ENCODE results near the gene STOX2.

Gene STOX2

GRCh38 chr4:184061582-184061981 lies 156.5 kb downstream of the STOX2 start:
- TF ChIP-seq GATA3 (IDR thresholded peaks at IDR 0.05; ENCODE audit: low read depth, low read length), result no peak
- TF ChIP-seq GATA2 (IDR thresholded peaks at IDR 0.05; ENCODE audit: low read depth, low read length), result no peak

- TF ChIP-seq GATA2 (IDR thresholded peaks at IDR 0.05; ENCODE audit: low read depth, low read length) (no peak), GATA3 (IDR thresholded peaks at IDR 0.05; ENCODE audit: low read depth, low read length) (no peak)
Observed at GRCh38 chr4:184062769-184063168, 157.7 kb downstream of the STOX2 start.

DNA sequence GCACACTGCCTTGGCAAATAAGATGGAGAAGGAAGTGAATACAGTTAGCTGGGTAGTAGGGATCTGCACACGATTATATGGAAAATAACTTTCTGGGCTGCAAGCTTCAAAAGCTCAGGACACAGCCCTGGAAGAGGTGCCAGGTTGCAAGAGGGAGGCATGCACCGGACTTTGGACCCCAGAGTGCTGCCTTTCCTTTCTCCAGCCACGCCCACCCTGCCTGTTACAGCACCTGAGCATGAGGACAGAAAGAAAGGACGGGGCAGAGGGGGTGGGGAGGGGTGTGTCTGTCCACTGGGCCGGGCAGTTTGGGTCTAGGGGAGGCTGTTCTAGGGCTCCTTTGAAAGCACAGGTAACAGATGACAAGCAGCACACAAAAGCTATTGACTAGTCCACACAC lies 159.8 kb downstream of the STOX2 start:
- no peak for TF ChIP-seq GATA3 (IDR thresholded peaks at IDR 0.05; ENCODE audit: low read depth, low read length)
- no peak for TF ChIP-seq GATA2 (IDR thresholded peaks at IDR 0.05; ENCODE audit: low read depth, low read length)

- TF ChIP-seq GATA2 (IDR thresholded peaks at IDR 0.05; ENCODE audit: low read depth, low read length), result peak; percentile 68
- no peak for TF ChIP-seq GATA3 (IDR thresholded peaks at IDR 0.05; ENCODE audit: low read depth, low read length)
Observed at GRCh38 chr4:184066584-184067300, 161.6 kb downstream of the STOX2 start.

DNA sequence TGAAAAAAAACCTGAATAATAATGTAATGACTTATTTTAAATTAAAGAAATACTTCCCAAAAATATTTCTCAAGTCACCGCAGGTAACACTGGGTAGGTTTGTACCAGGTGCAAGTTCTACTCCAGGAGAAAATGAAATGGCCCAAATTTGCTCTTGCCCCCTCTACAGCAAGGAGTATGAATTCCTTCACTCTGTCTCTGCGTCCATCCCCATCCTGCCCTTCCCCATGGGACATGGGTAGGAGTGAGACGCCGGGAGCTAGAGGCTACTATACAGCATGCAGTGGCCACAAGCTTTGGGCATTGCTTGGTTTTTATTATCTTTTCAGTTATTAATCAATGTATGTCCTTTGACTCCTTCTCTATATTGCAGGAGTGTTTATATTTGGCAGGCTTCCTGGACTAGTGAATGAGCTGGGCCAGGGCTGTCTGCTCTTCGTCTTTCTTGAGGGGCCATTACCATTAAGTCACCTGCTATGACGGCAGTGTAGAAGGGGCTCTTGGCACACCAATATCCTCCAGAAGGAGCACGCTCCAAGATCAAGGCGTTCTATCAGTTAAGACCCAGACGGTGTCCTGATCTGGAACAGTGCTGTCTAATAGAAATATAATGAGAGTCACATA lies 162.9 kb downstream of the STOX2 start:
- TF ChIP-seq GATA2 (IDR thresholded peaks at IDR 0.05; ENCODE audit: low read depth, low read length), result no peak
- no peak for TF ChIP-seq GATA3 (IDR thresholded peaks at IDR 0.05; ENCODE audit: low read depth, low read length)

All from SH-SY5Y (cell line).